Measurements from ENCODE around the gene ATP2A3. TPM values are rescaled to one million over a fixed set of nuclear protein-coding genes. Genes with fewer than 3 reads are reported as not detected.

The ATP2A3 gene
- total RNA-seq, 1 experiment from 2014 or later: 13.3 TPM

GRCh38 chr17:3903881-3904290 is 60.4 kb downstream of the ATP2A3 start:
- Histone ChIP-seq H2BK120ac (ENCODE audit: low read depth, low read length, poor library complexity, severe bottlenecking) (no peak overlapping the region), H3K79me1 (ENCODE audit: insufficient read depth, low read depth, low read length, poor library complexity, severe bottlenecking) (no peaks in the 10 kb centered on the region), H3K9me3 (ENCODE audit: control insufficient read depth, low read depth, low read length) (no peaks in the 10 kb centered on the region), H2AK5ac (ENCODE audit: insufficient read length, low read length) (no peak overlapping the region), H2BK5ac (ENCODE audit: insufficient read length, low read length) (no peak overlapping the region), H4K20me1 (ENCODE audit: control insufficient read depth, insufficient read depth, insufficient read length) (no peaks in the 10 kb centered on the region), H3K23me2 (ENCODE audit: insufficient read length, low read depth, low read length, poor library complexity, severe bottlenecking) (no peaks in the 10 kb centered on the region), H3K79me2 (ENCODE audit: insufficient read depth, low read length) (no peaks in the 10 kb centered on the region), H3K4me2 (ENCODE audit: insufficient read depth, insufficient read length, low read length) (no peak overlapping the region), H2AFZ (ENCODE audit: low read length) (no peak overlapping the region), H4K91ac (ENCODE audit: insufficient read length, low read depth, low read length) (no peak overlapping the region), H2BK20ac (ENCODE audit: low read depth, low read length, poor library complexity, severe bottlenecking) (no peak overlapping the region), H4K8ac (replicated peaks; ENCODE audit: insufficient read length, low read depth, low read length) (no peak overlapping the region), H3K9ac (ENCODE audit: extremely low read depth, insufficient read length, low read length) (no peak overlapping the region), H4K5ac (ENCODE audit: insufficient read length, low read depth, low read length) (no peak overlapping the region), H3K14ac (ENCODE audit: insufficient read depth, low read length) (peak overlapping the region; percentile 57; the same call in 1 of the 2 replicates), H3K4ac (ENCODE audit: low read depth, low read length) (no peak overlapping the region), H3T11ph (ENCODE audit: low read length) (no peak overlapping the region), H3K18ac (ENCODE audit: insufficient read length, low read depth, low read length) (peak overlapping the region; percentile 26), H3K56ac (ENCODE audit: insufficient read length, low read depth, low read length) (no peak overlapping the region), H3K27me3 (ENCODE audit: insufficient read depth, low read length) (no peaks in the 10 kb centered on the region), H2BK12ac (ENCODE audit: insufficient read length, low read depth, low read length) (no peak overlapping the region), H3K23ac (ENCODE audit: insufficient read length, low read depth, low read length) (no peak overlapping the region), H3K27ac (ENCODE audit: insufficient read length, low read depth, low read length) (no peak overlapping the region), H2BK15ac (ENCODE audit: low read depth, low read length) (no peak overlapping the region), H3K4me1 (ENCODE audit: insufficient read depth, low read length) (no peaks in the 10 kb centered on the region; the same call in 1 of the 2 replicates)
- Mint-ChIP-seq H3K4me3 (no peak overlapping the region), H3K9me3 (no peaks in the 10 kb centered on the region), H3K27me3 (ENCODE audit: low read depth) (peaks cover 2% of the 10 kb centered on the region; the same call in 1 of the 2 replicates), H3K4me1 (peaks cover 15 to 18% of the 10 kb centered on the region in 2 experiments), H3K36me3 (ENCODE audit: insufficient read depth in 1 of 3, low read depth in 3 of 3) (no peaks in the 10 kb centered on the region), H3K27ac (peak overlapping the region in 1 of 3 experiments; percentile 52; a peak in 1 of 7 replicates)
- no CpG with 5 or more reads among the region's 21 CpGs for WGBS (ENCODE audit: extremely low coverage, insufficient read length, low lambda C conversion rate)
- no peak for DNase-seq
- no peak for TF ChIP-seq CTCF (conservative IDR thresholded peaks at IDR 0.05)

Measured in H9 (cell line).